Gastroesophageal sphincter (tissue), 3 donors: ENCODE data around the gene TRAF2.

Experiments
- CTCF ChIP-seq, 4 experiments: fragments of 200-600 bp in 2 of 4; fragments of 450-650 bp in 2 of 4; sonication (generic) in 1 of 4; IDR thresholded peaks; one replicate each; pipeline ENCODE4 v1.5.1; 2017 to 2019; ENCODE audit warnings: antibody characterized with exemption in 4 of 4, mild to moderate bottlenecking in 2 of 4, moderate library complexity in 2 of 4
- EP300 ChIP-seq: sonication (generic); formaldehyde crosslinking; IDR thresholded peaks from one replicate; pipeline ENCODE4 v1.6.1; 2017; ENCODE audit warnings: antibody characterized with exemption, mild to moderate bottlenecking
- POLR2A ChIP-seq, 2 donors: fragments of 450-650 bp; IDR thresholded peaks; one replicate each; pipeline ENCODE4 v1.6.1; 2017; ENCODE audit warnings: antibody characterized with exemption in 2 of 2, mild to moderate bottlenecking in 2 of 2, moderate library complexity in 1 of 2
- POLR2AphosphoS5 ChIP-seq: sonication (generic); formaldehyde crosslinking; IDR thresholded peaks from one replicate; pipeline ENCODE4 v1.6.1; 2017; ENCODE audit warnings: antibody characterized with exemption

DNA sequence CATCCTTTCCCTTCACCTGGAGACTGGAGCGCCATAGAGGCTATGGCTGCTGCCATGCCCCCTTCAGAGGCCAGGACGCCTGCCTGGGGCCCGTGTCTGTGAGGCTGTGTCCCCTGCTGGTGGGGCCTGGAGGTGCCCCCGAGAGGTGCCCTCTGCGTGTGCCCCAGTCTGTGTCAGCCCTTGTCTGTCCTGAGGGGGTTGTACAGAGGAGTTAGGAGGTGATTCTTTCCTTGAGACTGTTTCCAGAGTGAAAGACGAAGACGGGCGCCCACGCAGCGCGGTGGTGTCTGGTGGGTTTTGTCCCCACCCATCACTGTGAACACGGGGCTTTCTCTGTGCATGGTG, 24.6 kb downstream of the TRAF2 start:
- TF ChIP-seq POLR2A (IDR thresholded peaks at IDR 0.05) (no peak), CTCF (IDR thresholded peaks at IDR 0.05) (no peak), EP300 (no peak), POLR2AphosphoS5 (no peak)
